Ishikawa (cell line): Measurements from ENCODE around the gene GNAL.

Experiments used
- CEBPB ChIP-seq: IDR thresholded peaks from 2 replicates; pipeline ENCODE4 v1.6.1; 2012
- CREB1 ChIP-seq: IDR thresholded peaks from 2 replicates; pipeline ENCODE4 v1.6.1; 2012; ENCODE audit warnings: low read depth
- EGR1 ChIP-seq: IDR thresholded peaks from 2 replicates; pipeline ENCODE4 v1.6.1; 2012
- EP300 ChIP-seq: IDR thresholded peaks from 2 replicates; pipeline ENCODE4 v1.6.1; 2012; ENCODE audit warnings: borderline replicate concordance
- FOXM1 ChIP-seq: IDR thresholded peaks from 2 replicates; pipeline ENCODE4 v1.6.1; 2012; ENCODE audit warnings: low read depth, borderline replicate concordance
- NFIC ChIP-seq: IDR thresholded peaks from 2 replicates; pipeline ENCODE4 v1.6.1; 2012
- RAD21 ChIP-seq: IDR thresholded peaks from 2 replicates; pipeline ENCODE4 v1.6.1; 2012; ENCODE audit warnings: low read depth
- REST ChIP-seq: IDR thresholded peaks from 2 replicates; pipeline ENCODE4 v1.6.1; 2012; ENCODE audit warnings: low read depth, mild to moderate bottlenecking
- TAF1 ChIP-seq: IDR thresholded peaks from 2 replicates; pipeline ENCODE4 v1.6.1; 2012; ENCODE audit warnings: low read depth, mild to moderate bottlenecking
- TCF12 ChIP-seq: IDR thresholded peaks from 2 replicates; pipeline ENCODE4 v1.6.1; 2012; ENCODE audit warnings: low read depth
- TEAD4 ChIP-seq: IDR thresholded peaks from 2 replicates; pipeline ENCODE4 v1.6.1; 2012
- USF1 ChIP-seq: IDR thresholded peaks from 2 replicates; pipeline ENCODE4 v1.6.1; 2012
- YY1 ChIP-seq: IDR thresholded peaks from 2 replicates; pipeline ENCODE4 v1.6.1; 2012; ENCODE audit warnings: low read depth
- ZBTB7A ChIP-seq: IDR thresholded peaks from 2 replicates; pipeline ENCODE4 v1.6.1; 2012; ENCODE audit warnings: low read depth
- TF ChIP-seq, protein P1 (sequence below): IDR thresholded peaks from 2 replicates; pipeline ENCODE4 v1.6.1; 2012

The GNAL gene

GRCh38 chr18:11669948-11670275, 19.2 kb upstream of the GNAL start:
- TF ChIP-seq USF1 (no peak), EP300 (no peak), TEAD4 (no peak), REST (no peak), CEBPB (no peak), RAD21 (no peak), YY1 (no peak)

DNA sequence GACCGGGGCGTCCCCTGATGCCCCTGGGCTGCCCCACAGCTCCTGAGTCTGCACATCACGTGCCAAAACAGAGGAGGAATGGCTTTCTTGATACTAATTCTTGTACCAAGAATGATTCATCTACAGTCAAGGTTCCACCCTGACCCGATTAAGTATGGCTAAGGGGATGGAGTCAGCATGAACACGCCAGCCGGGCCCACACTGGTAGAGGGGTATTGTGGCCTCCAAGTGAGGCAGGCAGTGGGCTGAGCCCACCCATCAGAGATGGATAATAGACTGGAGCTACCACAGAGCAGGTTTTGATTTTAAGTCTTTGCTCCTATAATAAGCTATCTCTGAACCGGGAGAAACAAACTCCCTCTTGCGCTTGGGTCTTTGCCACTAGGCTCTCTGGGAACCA, 17.9 kb upstream of the GNAL start:
- no peak for TF ChIP-seq RAD21
- TF ChIP-seq TEAD4, result no peak
- TF ChIP-seq ZBTB7A, result no peak
- TF ChIP-seq FOXM1, result no peak
- TF ChIP-seq USF1, result no peak
- TF ChIP-seq CREB1, result no peak
- no peak for TF ChIP-seq YY1
- no peak for TF ChIP-seq REST
- no peak for TF ChIP-seq TCF12
- no peak for TF ChIP-seq NFIC

DNA sequence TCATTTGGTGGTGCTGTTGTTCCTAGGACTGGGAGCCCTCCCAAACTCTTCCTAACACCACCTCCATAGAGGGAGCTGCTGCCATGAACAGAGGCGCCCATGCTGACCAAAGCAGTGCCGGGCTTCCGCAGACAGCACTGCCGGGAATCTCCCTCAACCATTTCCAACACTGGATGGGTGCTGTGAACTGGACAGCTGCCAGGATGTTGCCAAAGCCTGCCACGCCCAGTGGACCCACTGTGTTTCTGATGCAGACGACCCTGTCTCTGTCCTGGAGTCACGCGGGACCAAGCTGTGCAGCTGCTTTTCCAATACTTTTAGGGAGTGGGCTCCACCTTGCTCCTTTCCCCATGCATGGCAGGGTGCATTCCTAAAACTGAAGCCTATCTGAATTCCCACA, 16.9 kb upstream of the GNAL start:
- TF ChIP-seq FOXM1 (no peak), USF1 (no peak), TAF1 (no peak)

DNA sequence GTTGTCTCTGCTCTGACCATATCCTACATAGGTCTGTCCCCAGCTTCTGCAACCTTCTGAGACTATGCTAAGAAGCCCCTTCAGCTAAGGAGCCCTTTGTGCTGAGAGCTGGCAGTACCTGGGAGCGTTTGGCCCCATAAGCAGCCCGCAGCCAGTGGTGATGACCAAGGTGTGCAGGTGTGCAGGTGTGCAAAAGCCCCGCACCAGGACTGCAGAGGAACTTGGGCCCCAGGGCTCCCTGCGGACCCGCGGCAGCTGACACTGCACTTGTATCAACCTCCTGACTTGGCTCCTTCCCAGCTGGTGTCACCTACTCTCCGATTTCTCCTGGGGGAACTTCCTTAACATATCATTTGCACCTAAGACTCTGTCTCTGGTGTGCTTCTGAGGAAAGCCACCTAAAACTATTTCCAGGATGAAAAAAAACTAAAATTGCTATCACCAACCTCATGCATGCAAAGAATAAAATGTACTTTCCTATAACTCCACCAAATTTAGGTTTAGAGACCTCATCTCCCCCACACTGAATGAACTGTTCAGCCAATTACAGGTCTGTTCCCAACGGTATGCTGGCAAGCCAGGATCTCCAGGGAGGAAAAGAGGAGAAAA, 16.1 kb upstream of the GNAL start:
- no peak for TF ChIP-seq NFIC
- no peak for TF ChIP-seq YY1
- no peak for TF ChIP-seq EGR1
- no peak for TF ChIP-seq TCF12
- TF ChIP-seq FOXM1, result no peak
- TF ChIP-seq CEBPB, result no peak
- no peak for TF ChIP-seq TEAD4
- TF ChIP-seq, protein P1, sequence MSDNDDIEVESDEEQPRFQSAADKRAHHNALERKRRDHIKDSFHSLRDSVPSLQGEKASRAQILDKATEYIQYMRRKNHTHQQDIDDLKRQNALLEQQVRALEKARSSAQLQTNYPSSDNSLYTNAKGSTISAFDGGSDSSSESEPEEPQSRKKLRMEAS, result no peak
- no peak for TF ChIP-seq USF1
- TF ChIP-seq EP300, result no peak
- TF ChIP-seq REST, result no peak
- TF ChIP-seq TAF1, result no peak
- TF ChIP-seq CREB1, result no peak
- TF ChIP-seq ZBTB7A, result no peak
- no peak for TF ChIP-seq RAD21

DNA sequence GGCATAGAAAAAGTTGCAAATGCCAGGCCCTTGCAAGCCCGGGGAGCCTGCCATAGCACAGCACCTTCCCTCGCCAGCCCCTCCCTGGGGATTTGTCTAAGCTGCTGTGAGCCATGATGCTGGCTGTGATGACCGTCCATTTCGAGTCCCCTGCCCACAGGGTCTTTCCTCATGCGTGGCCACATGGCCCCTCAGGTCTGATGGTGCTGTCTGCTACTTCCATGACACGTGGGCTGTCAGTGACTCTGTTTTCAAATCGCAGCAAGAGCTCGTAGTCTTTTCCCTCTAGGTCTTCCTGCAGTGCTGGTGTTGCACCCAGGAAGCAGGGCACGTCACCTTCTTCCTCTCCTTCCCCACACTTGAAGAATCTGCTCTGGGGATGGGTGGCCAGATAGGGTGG, 15.5 kb upstream of the GNAL start:
- no peak for TF ChIP-seq RAD21
- TF ChIP-seq ZBTB7A, result no peak
- no peak for TF ChIP-seq CEBPB
- no peak for TF ChIP-seq TCF12
- no peak for TF ChIP-seq EGR1
- no peak for TF ChIP-seq CREB1
- TF ChIP-seq TEAD4, result no peak
- TF ChIP-seq, protein P1, result no peak
- TF ChIP-seq USF1, result no peak
- no peak for TF ChIP-seq YY1
- TF ChIP-seq REST, result no peak
- TF ChIP-seq TAF1, result no peak
- no peak for TF ChIP-seq NFIC
- TF ChIP-seq FOXM1, result no peak
- TF ChIP-seq EP300, result no peak
